Smooth muscle cell (in vitro differentiated cells): ENCODE results near the gene P3H2. TPM values are rescaled to one million over a fixed set of nuclear protein-coding genes. Genes with fewer than 3 reads are reported as not detected.

Experiments used
- DNase-seq: peaks from one replicate; lab custom pipeline; 2025; ENCODE audit not compliant: unreplicated experiment; lab: John Stamatoyannopoulos, UW
- H2AFZ ChIP-seq: fragments of 200-600 bp; sonication (generic); 2 replicates; pipeline ENCODE4 v1.6.0; 2016; ENCODE audit warnings: antibody characterized with exemption, low read depth, mild to moderate bottlenecking
- H3F3A ChIP-seq: fragments of 200-600 bp; sonication (generic); 2 replicates; pipeline ENCODE4 v1.6.0; 2017; ENCODE audit warnings: antibody characterized with exemption, low read depth
- H3K27ac ChIP-seq: fragments of 200-600 bp; sonication (generic); 2 replicates; pipeline ENCODE4 v1.5.1; 2016; ENCODE audit warnings: low read depth, mild to moderate bottlenecking
- H3K27me3 ChIP-seq: fragments of 200-600 bp; sonication (generic); 2 replicates; pipeline ENCODE4 v1.6.1; 2016; ENCODE audit warnings: low read depth, mild to moderate bottlenecking
- H3K36me3 ChIP-seq: fragments of 200-600 bp; sonication (generic); 2 replicates; pipeline ENCODE4 v1.5.1; 2016; ENCODE audit warnings: low read depth
- H3K4me1 ChIP-seq: fragments of 200-600 bp; sonication (generic); 2 replicates; pipeline ENCODE4 v1.5.1; 2016; ENCODE audit warnings: low read depth
- H3K4me2 ChIP-seq: fragments of 200-600 bp; sonication (generic); 2 replicates; pipeline ENCODE4 v1.6.0; 2016; ENCODE audit warnings: mild to moderate bottlenecking
- H3K4me3 ChIP-seq: fragments of 200-600 bp; sonication (generic); 2 replicates; pipeline ENCODE4 v1.5.1; 2016; ENCODE audit warnings: mild to moderate bottlenecking
- H3K79me2 ChIP-seq: fragments of 200-600 bp; sonication (generic); 2 replicates; pipeline ENCODE4 v1.6.0; 2016; ENCODE audit warnings: low read depth, mild to moderate bottlenecking
- H3K9ac ChIP-seq: fragments of 200-600 bp; sonication (generic); 2 replicates; pipeline ENCODE4 v1.6.0; 2016; ENCODE audit warnings: low read depth
- H3K9me3 ChIP-seq: fragments of 200-600 bp; sonication (generic); replicated peaks from 2 replicates; pipeline ENCODE4 v1.5.1; 2016; ENCODE audit warnings: low read depth
- H4K20me1 ChIP-seq: fragments of 200-600 bp; sonication (generic); 2 replicates; pipeline ENCODE4 v1.6.0; 2016; ENCODE audit warnings: low read depth
- CTCF ChIP-seq: fragments of 200-600 bp; sonication (generic); IDR thresholded peaks from 2 replicates; pipeline ENCODE4 v1.5.1; 2017; ENCODE audit warnings: borderline replicate concordance, mild to moderate bottlenecking, antibody characterized with exemption; ENCODE audit not compliant: insufficient read depth, poor library complexity, severe bottlenecking
- WGBS: methylation state at CpG from one replicate; pipeline ENCODE4 v1.1.7; 2016; ENCODE audit warnings: low lambda C conversion rate; 5-methylcytosine and 5-hydroxymethylcytosine counted together
- polyA plus RNA-seq: library from polyadenylated mRNA; unstranded; fragments of >200 nt; fragmentation: Nextera tagmentation; extraction: Ambion mirVana; gene quantifications from 2 replicates; pipeline ENCODE4 v1.2.1, GENCODE V29; 2016
- total RNA-seq: library from RNA; depleted of rRNA; stranded (reverse); fragments of >200 nt; gene quantifications from 2 replicates; pipeline ENCODE4 v1.2.3, GENCODE V29; 2014

The P3H2 gene
- total and polyA plus RNA-seq, 2 experiments from 2014 or later, result 6.5 to 27.3 TPM

- H3K36me3 ChIP-seq, result no peaks in the 10 kb centered on the region
- H3K27ac ChIP-seq, result peak overlapping the region; percentile 98
- peak overlapping the region; percentile 87 for H3K9ac ChIP-seq
- H3K27me3 ChIP-seq, result no peaks in the 10 kb centered on the region
- H3K4me3 ChIP-seq, result no peak overlapping the region
- no peak for TF ChIP-seq CTCF
- peak overlapping the region; percentile 36 for H2AFZ ChIP-seq
- H3K79me2 ChIP-seq, result no peaks in the 10 kb centered on the region
- 95% methylated on average over 1 of the region's 1 CpG for WGBS
- H3F3A ChIP-seq, result no peaks in the 10 kb centered on the region
- H4K20me1 ChIP-seq, result no peaks in the 10 kb centered on the region
- H3K4me2 ChIP-seq, result peak overlapping the region; percentile 69
- no peaks in the 10 kb centered on the region for H3K9me3 ChIP-seq
- H3K4me1 ChIP-seq, result peaks cover 21% of the 10 kb centered on the region
- no peak for DNase-seq
These were observed 43.2 kb downstream of the P3H2 start for GRCh38 chr3:190077395-190078045.

- Histone ChIP-seq H3K27ac (peak overlapping the region; percentile 98), H3K79me2 (no peaks in the 10 kb centered on the region), H3K4me3 (no peak overlapping the region), H3K4me2 (peak overlapping the region; percentile 69), H3F3A (no peaks in the 10 kb centered on the region), H3K36me3 (no peaks in the 10 kb centered on the region), H3K9me3 (no peaks in the 10 kb centered on the region), H3K9ac (peak overlapping the region; percentile 87), H2AFZ (peak overlapping the region; percentile 36), H3K27me3 (no peaks in the 10 kb centered on the region), H4K20me1 (no peaks in the 10 kb centered on the region), H3K4me1 (peaks cover 21% of the 10 kb centered on the region)
- TF ChIP-seq CTCF, result no peak
- DNase-seq, result no peak
- 0% methylated on average over 1 of the region's 1 CpG for WGBS
These were observed 43.9 kb downstream of the P3H2 start for GRCh38 chr3:190076601-190077394.

- no peaks in the 10 kb centered on the region for H4K20me1 ChIP-seq
- H3K9me3 ChIP-seq, result no peaks in the 10 kb centered on the region
- no peak overlapping the region for H3K4me3 ChIP-seq
- H3K4me1 ChIP-seq, result peaks cover 21% of the 10 kb centered on the region
- peak overlapping the region; percentile 78 for H3K9ac ChIP-seq
- H3K79me2 ChIP-seq, result no peaks in the 10 kb centered on the region
- no peaks in the 10 kb centered on the region for H3K27me3 ChIP-seq
- H3F3A ChIP-seq, result no peaks in the 10 kb centered on the region
- no peak overlapping the region for H2AFZ ChIP-seq
- no peak for TF ChIP-seq CTCF
- peak overlapping the region; percentile 98 for H3K27ac ChIP-seq
- H3K4me2 ChIP-seq, result peak overlapping the region; percentile 26
- no peaks in the 10 kb centered on the region for H3K36me3 ChIP-seq
- DNase-seq, result no peak
These were observed 44.6 kb downstream of the P3H2 start for GRCh38 chr3:190076136-190076535.
